CD8-positive, alpha-beta memory T cell (primary cell): ENCODE results near the gene LYRM9. TPM values are rescaled to one million over a fixed set of nuclear protein-coding genes. Genes with fewer than 3 reads are reported as not detected.

Source experiments
- CTCF ChIA-PET: fragments of 350-600 bp; sonication (Branson Sonifier 250); formaldehyde crosslinking; loops from one replicate; lab custom pipeline; 2021; ENCODE audit warnings: antibody characterized with exemption; lab: Charles Lee
- POLR2A ChIA-PET: fragments of 350-600 bp; sonication (Branson Sonifier 250); formaldehyde crosslinking; loops from one replicate; lab custom pipeline; 2021; ENCODE audit warnings: antibody characterized with exemption; lab: Charles Lee
- DNase-seq, 5 donors: peaks; one replicate each; pipeline versions ENCODE4 v3.0.0 to v3.0.0-alpha.2; 2020 to 2022; ENCODE audit warnings: mixed read lengths in 1 of 5
- H3K27ac ChIP-seq: one replicate; pipeline ENCODE4 v1.7.0; 2013; ENCODE audit warnings: low read depth, mild to moderate bottlenecking, low read length, moderate library complexity
- H3K27me3 ChIP-seq: 2 replicates; pipeline ENCODE4 v1.7.0; 2013; ENCODE audit warnings: low read length, mild to moderate bottlenecking; ENCODE audit not compliant: insufficient read depth, poor library complexity, severe bottlenecking
- H3K36me3 ChIP-seq: 2 replicates; pipeline ENCODE4 v1.7.0; 2013; ENCODE audit warnings: mild to moderate bottlenecking, low read length, moderate library complexity; ENCODE audit not compliant: insufficient read depth
- H3K4me1 ChIP-seq: 2 replicates; pipeline ENCODE4 v1.7.0; 2013; ENCODE audit warnings: mild to moderate bottlenecking, low read length, moderate library complexity; ENCODE audit not compliant: insufficient read depth
- H3K4me3 ChIP-seq: 2 replicates; pipeline ENCODE4 v1.7.0; 2013; ENCODE audit warnings: mild to moderate bottlenecking, low read length
- H3K9me3 ChIP-seq: 2 replicates; pipeline ENCODE4 v1.7.0; 2013; ENCODE audit warnings: mild to moderate bottlenecking, low read length
- H3K27ac Mint-ChIP-seq, 8 donors: one replicate each; pipeline ENCODE4 v1.8.0; 2020 to 2021; ENCODE audit warnings: mixed read lengths in 8 of 8, mild to moderate bottlenecking in 6 of 8, inconsistent platforms in 3 of 8, moderate library complexity in 3 of 8
- H3K27me3 Mint-ChIP-seq, 2 donors: one replicate each; pipeline ENCODE4 v1.8.0; 2020 to 2021; ENCODE audit warnings: mixed read lengths in 2 of 2, mild to moderate bottlenecking in 1 of 2, moderate library complexity in 1 of 2
- H3K36me3 Mint-ChIP-seq, 3 donors: one replicate each; pipeline ENCODE4 v1.8.0; 2020 to 2021; ENCODE audit warnings: mixed read lengths in 3 of 3, inconsistent platforms in 1 of 3, mild to moderate bottlenecking in 1 of 3
- H3K4me1 Mint-ChIP-seq, 3 donors: one replicate each; pipeline ENCODE4 v1.8.0; 2020 to 2021; ENCODE audit warnings: mixed read lengths in 3 of 3, inconsistent platforms in 1 of 3, mild to moderate bottlenecking in 1 of 3
- H3K4me3 Mint-ChIP-seq, 7 donors: one replicate each; pipeline ENCODE4 v1.8.0; 2020 to 2021; ENCODE audit warnings: mixed read lengths in 7 of 7, mild to moderate bottlenecking in 6 of 7, moderate library complexity in 4 of 7, inconsistent platforms in 2 of 7
- H3K9me3 Mint-ChIP-seq, 5 donors: one replicate each; pipeline ENCODE4 v1.8.0; 2020 to 2022; ENCODE audit warnings: mixed read lengths in 5 of 5, mild to moderate bottlenecking in 3 of 5, moderate library complexity in 2 of 5, inconsistent platforms in 1 of 5
- polyA plus RNA-seq: library from polyadenylated mRNA; unstranded; fragments of 300-500 nt; fragmentation: Illumina TruSeq; gene quantifications from one replicate; pipeline ENCODE4 v1.2.3, GENCODE V29; 2021
- total RNA-seq, 2 experiments: library from RNA; stranded (reverse); gene quantifications; one replicate each; pipeline ENCODE4 v1.2.3, GENCODE V29; 2021

LYRM9 gene
- total and polyA plus RNA-seq, 3 experiments from 2014 or later, result 2.5 to 11.1 (median 3.4) TPM

- Mint-ChIP-seq H3K4me1 (no peaks in the 10 kb centered on the region), H3K4me3 (no peak overlapping the region), H3K27me3 (peaks cover 11 to 16% of the 10 kb centered on the region in 2 donors), H3K27ac (no peak overlapping the region), H3K9me3 (no peaks in the 10 kb centered on the region), H3K36me3 (no peaks in the 10 kb centered on the region)
- no peak for DNase-seq
- no peaks in the 10 kb centered on the region for H3K9me3 ChIP-seq
- H3K4me3 ChIP-seq, result no peak overlapping the region
- H3K4me1 ChIP-seq, result no peaks in the 10 kb centered on the region
- H3K27me3 ChIP-seq, result no peaks in the 10 kb centered on the region
- ChIA-PET CTCF (no interaction called here), POLR2A (no interaction called here)
- no peak overlapping the region for H3K27ac ChIP-seq
- H3K36me3 ChIP-seq, result no peaks in the 10 kb centered on the region
Observed at GRCh38 chr17:27928587-27928986, 35.4 kb upstream of the LYRM9 start.

- Histone ChIP-seq H3K27ac (no peak overlapping the region), H3K9me3 (no peaks in the 10 kb centered on the region), H3K27me3 (no peaks in the 10 kb centered on the region), H3K4me3 (no peak overlapping the region), H3K36me3 (no peaks in the 10 kb centered on the region), H3K4me1 (no peaks in the 10 kb centered on the region)
- H3K4me1 Mint-ChIP-seq, result no peaks in the 10 kb centered on the region
- CTCF ChIA-PET, result no interaction called here
- POLR2A ChIA-PET, result no interaction called here
- H3K27ac Mint-ChIP-seq, result no peak overlapping the region
- no peak for DNase-seq
- no peak overlapping the region for H3K4me3 Mint-ChIP-seq
- H3K27me3 Mint-ChIP-seq, result peaks cover 11 to 14% of the 10 kb centered on the region in 2 donors
- H3K36me3 Mint-ChIP-seq, result no peaks in the 10 kb centered on the region
- H3K9me3 Mint-ChIP-seq, result no peaks in the 10 kb centered on the region
Observed at GRCh38 chr17:27927781-27928180, 34.6 kb upstream of the LYRM9 start.

- ChIA-PET POLR2A (no interaction called here), CTCF (no interaction called here)
- Mint-ChIP-seq H3K4me3 (peak overlapping the region in 1 of 7 donors; percentile 23), H3K27ac (no peak overlapping the region), H3K36me3 (no peaks in the 10 kb centered on the region), H3K9me3 (no peaks in the 10 kb centered on the region), H3K4me1 (no peaks in the 10 kb centered on the region), H3K27me3 (peaks cover 1 to 7% of the 10 kb centered on the region in 2 donors)
- H3K36me3 ChIP-seq, result no peaks in the 10 kb centered on the region
- no peaks in the 10 kb centered on the region for H3K9me3 ChIP-seq
- H3K4me3 ChIP-seq, result no peak overlapping the region
- no peaks in the 10 kb centered on the region for H3K4me1 ChIP-seq
- no peaks in the 10 kb centered on the region for H3K27me3 ChIP-seq
- DNase-seq, result no peak
- H3K27ac ChIP-seq, result no peak overlapping the region
Observed at GRCh38 chr17:27921599-27921998, 28.4 kb upstream of the LYRM9 start.

- no peak for DNase-seq
- no peaks in the 10 kb centered on the region for H3K9me3 Mint-ChIP-seq
- H3K4me1 Mint-ChIP-seq, result no peaks in the 10 kb centered on the region
- ChIA-PET POLR2A (no interaction called here), CTCF (no interaction called here)
- Histone ChIP-seq H3K27ac (no peak overlapping the region), H3K36me3 (no peaks in the 10 kb centered on the region), H3K4me1 (no peaks in the 10 kb centered on the region), H3K4me3 (no peak overlapping the region), H3K27me3 (no peaks in the 10 kb centered on the region), H3K9me3 (no peaks in the 10 kb centered on the region)
- peaks cover 0 to 7% of the 10 kb centered on the region in 2 donors for H3K27me3 Mint-ChIP-seq
- no peak overlapping the region for H3K27ac Mint-ChIP-seq
- no peak overlapping the region for H3K4me3 Mint-ChIP-seq
- no peaks in the 10 kb centered on the region for H3K36me3 Mint-ChIP-seq
Observed at GRCh38 chr17:27921077-27921476, 27.9 kb upstream of the LYRM9 start.

GRCh38 chr17:27920569-27920968 lies 27.4 kb upstream of the LYRM9 start:
- Mint-ChIP-seq H3K27me3 (peaks cover 3 to 10% of the 10 kb centered on the region in 2 donors), H3K27ac (no peak overlapping the region), H3K4me1 (no peaks in the 10 kb centered on the region), H3K36me3 (no peaks in the 10 kb centered on the region), H3K4me3 (no peak overlapping the region), H3K9me3 (no peaks in the 10 kb centered on the region)
- DNase-seq, result no peak
- Histone ChIP-seq H3K4me1 (no peaks in the 10 kb centered on the region), H3K36me3 (no peaks in the 10 kb centered on the region), H3K27ac (no peak overlapping the region), H3K4me3 (no peak overlapping the region), H3K9me3 (no peaks in the 10 kb centered on the region), H3K27me3 (no peaks in the 10 kb centered on the region)
- POLR2A ChIA-PET, result no interaction called here
- CTCF ChIA-PET, result no interaction called here

- no peak overlapping the region for H3K4me3 ChIP-seq
- no peaks in the 10 kb centered on the region for H3K4me1 ChIP-seq
- H3K9me3 Mint-ChIP-seq, result no peaks in the 10 kb centered on the region
- no peak overlapping the region for H3K27ac ChIP-seq
- peak overlapping the region in 1 of 8 donors; percentile 12 for H3K27ac Mint-ChIP-seq
- peaks cover 6 to 10% of the 10 kb centered on the region in 2 donors for H3K27me3 Mint-ChIP-seq
- H3K36me3 Mint-ChIP-seq, result no peaks in the 10 kb centered on the region
- H3K27me3 ChIP-seq, result no peaks in the 10 kb centered on the region
- H3K4me3 Mint-ChIP-seq, result no peak overlapping the region
- no peaks in the 10 kb centered on the region for H3K4me1 Mint-ChIP-seq
- CTCF ChIA-PET, result no interaction called here
- POLR2A ChIA-PET, result no interaction called here
- DNase-seq, result no peak
- H3K36me3 ChIP-seq, result no peaks in the 10 kb centered on the region
- no peaks in the 10 kb centered on the region for H3K9me3 ChIP-seq
Observed at GRCh38 chr17:27919079-27919478, 25.9 kb upstream of the LYRM9 start.

GRCh38 chr17:27918498-27918897 lies 25.3 kb upstream of the LYRM9 start:
- H3K27ac Mint-ChIP-seq, result no peak overlapping the region
- H3K27ac ChIP-seq, result no peak overlapping the region
- no peaks in the 10 kb centered on the region for H3K36me3 ChIP-seq
- ChIA-PET CTCF (no interaction called here), POLR2A (no interaction called here)
- H3K4me3 ChIP-seq, result no peak overlapping the region
- H3K4me1 Mint-ChIP-seq, result no peaks in the 10 kb centered on the region
- H3K9me3 Mint-ChIP-seq, result no peaks in the 10 kb centered on the region
- no peaks in the 10 kb centered on the region for H3K4me1 ChIP-seq
- H3K27me3 ChIP-seq, result no peaks in the 10 kb centered on the region
- H3K36me3 Mint-ChIP-seq, result no peaks in the 10 kb centered on the region
- DNase-seq, result no peak
- H3K9me3 ChIP-seq, result no peaks in the 10 kb centered on the region
- H3K27me3 Mint-ChIP-seq, result peaks cover 6 to 13% of the 10 kb centered on the region in 2 donors
- H3K4me3 Mint-ChIP-seq, result no peak overlapping the region

- DNase-seq, result no peak
- H3K27me3 Mint-ChIP-seq, result peaks cover 10 to 21% of the 10 kb centered on the region in 2 donors
- H3K4me3 Mint-ChIP-seq, result no peak overlapping the region
- Histone ChIP-seq H3K4me3 (no peak overlapping the region), H3K4me1 (no peaks in the 10 kb centered on the region), H3K27ac (no peak overlapping the region), H3K36me3 (no peaks in the 10 kb centered on the region), H3K9me3 (no peaks in the 10 kb centered on the region), H3K27me3 (no peaks in the 10 kb centered on the region)
- H3K27ac Mint-ChIP-seq, result no peak overlapping the region
- H3K36me3 Mint-ChIP-seq, result no peaks in the 10 kb centered on the region
- H3K4me1 Mint-ChIP-seq, result no peaks in the 10 kb centered on the region
- ChIA-PET POLR2A (no interaction called here), CTCF (no interaction called here)
- peaks cover 0 to 3% (median 0%) of the 10 kb centered on the region in 5 donors for H3K9me3 Mint-ChIP-seq
Observed at GRCh38 chr17:27917000-27917399, 23.8 kb upstream of the LYRM9 start.

- Histone ChIP-seq H3K4me1 (no peaks in the 10 kb centered on the region), H3K9me3 (no peaks in the 10 kb centered on the region), H3K27ac (no peak overlapping the region), H3K36me3 (no peaks in the 10 kb centered on the region), H3K4me3 (no peak overlapping the region), H3K27me3 (no peaks in the 10 kb centered on the region)
- Mint-ChIP-seq H3K4me3 (no peak overlapping the region), H3K27ac (peak overlapping the region in 1 of 8 donors; percentile 76), H3K9me3 (peaks cover 0 to 3% (median 0%) of the 10 kb centered on the region in 5 donors), H3K36me3 (no peaks in the 10 kb centered on the region), H3K4me1 (no peaks in the 10 kb centered on the region), H3K27me3 (peaks cover 12 to 19% of the 10 kb centered on the region in 2 donors)
- POLR2A ChIA-PET, result no interaction called here
- CTCF ChIA-PET, result no interaction called here
- DNase-seq, result no peak
Observed at GRCh38 chr17:27915709-27916108, 22.5 kb upstream of the LYRM9 start.
